ENCODE results near the gene NOTUM. TPM values are rescaled to one million over a fixed set of nuclear protein-coding genes. Genes with fewer than 3 reads are reported as not detected.

The NOTUM gene
- total and polyA plus RNA-seq, 8 donors = 0.37 to 3.8 (median 0.58) TPM; not detected in 3

DNA sequence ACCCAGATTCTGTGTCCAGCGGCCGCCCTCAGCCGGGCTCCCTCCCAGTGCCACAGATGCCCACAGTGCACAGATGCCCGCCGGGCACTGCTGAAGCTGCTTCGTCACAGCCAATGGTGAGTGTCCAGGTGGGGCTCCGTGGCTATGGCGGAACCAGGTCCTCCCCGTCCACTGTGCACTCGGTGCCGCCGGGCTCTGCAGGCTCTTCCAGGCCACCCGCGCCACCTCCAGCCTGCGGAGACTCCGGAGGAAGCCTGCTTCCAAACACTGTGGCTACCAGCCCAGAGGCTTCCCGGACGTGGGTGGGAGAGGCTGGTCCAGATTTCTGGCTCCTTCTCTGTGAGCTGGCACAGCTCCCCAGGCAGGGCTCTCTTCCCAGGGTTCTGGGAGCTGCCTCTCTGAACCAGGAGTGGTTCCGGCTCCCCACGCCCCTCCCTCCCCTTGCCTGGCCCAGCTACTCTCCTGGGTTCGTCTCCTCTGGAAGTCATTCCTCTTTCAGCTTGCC, 21.1 kb downstream of the NOTUM start:
- intact Hi-C loops (cut with DNase I; ENCODE audit: low total_unique reads) = no loop called here
- peak overlapping the region in 1 of 5 donors; percentile 20 for H3K27ac ChIP-seq
- TF ChIP-seq POLR2AphosphoS5 (IDR thresholded peaks at IDR 0.05) = no peak
- TF ChIP-seq POLR2A (IDR thresholded peaks at IDR 0.05) = no peak
- no peak for TF ChIP-seq EP300 (IDR thresholded peaks at IDR 0.05)
- TF ChIP-seq CTCF (IDR thresholded peaks at IDR 0.05) = no peak
- no peaks in the 10 kb centered on the region for H3K9me3 ChIP-seq
- H3K27me3 ChIP-seq = peaks cover 0 to 66% (median 12%) of the 10 kb centered on the region in 3 donors
- peaks cover 9 to 46% (median 23%) of the 10 kb centered on the region in 4 donors for H3K4me1 ChIP-seq
- no peak overlapping the region for H3K4me3 ChIP-seq
- no peaks in the 10 kb centered on the region for H3K36me3 ChIP-seq
- DNase-seq = peak in 1 of 2 donors; percentile 62
- WGBS, 5 donors = 49 to 63% (median 53%) methylated on average over 10 to 21 of the region's 21 CpGs

- Histone ChIP-seq H3K27ac (peak overlapping the region in 1 of 5 donors; percentile 20), H3K36me3 (peaks cover 0 to 5% (median under 1%) of the 10 kb centered on the region in 4 donors), H3K4me1 (peaks cover 9 to 48% (median 23%) of the 10 kb centered on the region in 4 donors), H3K4me3 (no peak overlapping the region), H3K9me3 (no peaks in the 10 kb centered on the region), H3K27me3 (peaks cover 0 to 59% (median 12%) of the 10 kb centered on the region in 3 donors)
- 67 to 84% (median 75%) methylated on average over 8 to 15 of the region's 15 CpGs for WGBS, 5 donors
- no peak for DNase-seq
- intact Hi-C loops (cut with DNase I; ENCODE audit: low total_unique reads) = no loop called here
- no peak for TF ChIP-seq EP300 (IDR thresholded peaks at IDR 0.05)
- TF ChIP-seq POLR2A (IDR thresholded peaks at IDR 0.05) = no peak
- no peak for TF ChIP-seq CTCF (IDR thresholded peaks at IDR 0.05)
- TF ChIP-seq POLR2AphosphoS5 (IDR thresholded peaks at IDR 0.05) = no peak
Observed at GRCh38 chr17:81939218-81939617, 21.8 kb downstream of the NOTUM start.

DNA sequence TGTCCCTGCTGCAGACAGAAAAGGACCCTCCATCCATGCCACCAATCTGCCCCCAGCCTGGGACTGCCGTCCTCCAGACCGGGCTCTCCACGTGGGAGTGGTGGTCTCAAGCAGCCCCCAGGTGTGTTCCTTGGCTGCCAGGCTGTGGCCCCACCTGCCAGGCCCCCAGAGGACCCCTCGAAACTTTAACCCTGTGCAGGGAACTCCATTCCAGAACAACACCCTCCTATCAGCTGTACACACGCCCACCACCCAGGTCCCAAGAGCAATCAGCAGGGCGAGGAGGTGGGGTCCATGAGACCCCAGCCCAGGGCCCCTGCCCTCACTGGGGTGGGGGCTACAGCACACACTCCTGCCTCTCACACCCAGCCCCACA, 25.3 kb downstream of the NOTUM start:
- 74 to 88% (median 81%) methylated on average over 4 to 6 of the region's 6 CpGs for WGBS, 5 donors
- TF ChIP-seq EP300 (IDR thresholded peaks at IDR 0.05) (no peak), CTCF (IDR thresholded peaks at IDR 0.05) (no peak), POLR2A (IDR thresholded peaks at IDR 0.05) (no peak), POLR2AphosphoS5 (IDR thresholded peaks at IDR 0.05) (no peak)
- Histone ChIP-seq H3K27me3 (peaks cover 0 to 40% (median 0%) of the 10 kb centered on the region in 3 donors), H3K4me1 (peaks cover 9 to 45% (median 25%) of the 10 kb centered on the region in 4 donors), H3K36me3 (peaks cover 0 to 8% (median 2%) of the 10 kb centered on the region in 4 donors), H3K27ac (no peak overlapping the region), H3K4me3 (peak overlapping the region in 1 of 4 donors; percentile 77), H3K9me3 (no peaks in the 10 kb centered on the region)
- no peak for DNase-seq
- intact Hi-C loops (cut with DNase I; ENCODE audit: low total_unique reads) = no loop called here

- intact Hi-C loops (cut with DNase I; ENCODE audit: low total_unique reads) = no loop called here
Observed at GRCh38 chr17:81934850-81935708, 25.9 kb downstream of the NOTUM start.

More at GRCh38 chr17:81934850-81935708, 25.9 kb downstream of the NOTUM start:
- no peak for TF ChIP-seq CTCF (IDR thresholded peaks at IDR 0.05)
- no peak for TF ChIP-seq POLR2A (IDR thresholded peaks at IDR 0.05)
- no peak for TF ChIP-seq EP300 (IDR thresholded peaks at IDR 0.05)
- TF ChIP-seq POLR2AphosphoS5 (IDR thresholded peaks at IDR 0.05) = no peak
- Histone ChIP-seq H3K36me3 (peaks cover 0 to 8% (median 2%) of the 10 kb centered on the region in 4 donors), H3K27ac (no peak overlapping the region), H3K27me3 (peaks cover 0 to 36% (median 0%) of the 10 kb centered on the region in 3 donors), H3K4me1 (peaks cover 9 to 41% (median 25%) of the 10 kb centered on the region in 4 donors), H3K9me3 (no peaks in the 10 kb centered on the region), H3K4me3 (no peak overlapping the region)
- whole genome bisulfite sequencing, 5 donors = 91 to 94% (median 92%) methylated on average over 14 to 38 of the region's 38 CpGs
- DNase-seq = no peak
